GM21367 (cell line): ENCODE measurements around the gene CNTN2.

Experiments
- ATAC-seq: cut with Tn5 transposase; IDR thresholded peaks from one replicate; pipeline ENCODE4 v1.9.1; 2021; ENCODE audit not compliant: unreplicated experiment

CNTN2 gene

GRCh38 chr1:205017766-205018165 lies 25.2 kb upstream of the CNTN2 start:
- no peak for ATAC-seq

GRCh38 chr1:205018381-205018780 lies 24.6 kb upstream of the CNTN2 start:
- no peak for ATAC-seq

GRCh38 chr1:205020466-205020865 lies 22.5 kb upstream of the CNTN2 start:
- ATAC-seq, result no peak

GRCh38 chr1:205024679-205025078 lies 18.3 kb upstream of the CNTN2 start:
- ATAC-seq, result no peak

GRCh38 chr1:205025239-205025638 lies 17.8 kb upstream of the CNTN2 start:
- no peak for ATAC-seq

GRCh38 chr1:205026181-205026580 lies 16.8 kb upstream of the CNTN2 start:
- no peak for ATAC-seq

- no peak for ATAC-seq
Measured at GRCh38 chr1:205028390-205028789, 14.6 kb upstream of the CNTN2 start.

- ATAC-seq, result no peak
Measured at GRCh38 chr1:205028924-205029323, 14.1 kb upstream of the CNTN2 start.

GRCh38 chr1:205030241-205030640 lies 12.8 kb upstream of the CNTN2 start:
- no peak for ATAC-seq

GRCh38 chr1:205030896-205031295 lies 12.1 kb upstream of the CNTN2 start:
- no peak for ATAC-seq

GRCh38 chr1:205032508-205032907 lies 10.5 kb upstream of the CNTN2 start:
- ATAC-seq, result no peak

GRCh38 chr1:205037539-205037938 lies 5.5 kb upstream of the CNTN2 start:
- no peak for ATAC-seq

- ATAC-seq, result no peak
Measured at GRCh38 chr1:205038132-205038786, 4.8 kb upstream of the CNTN2 start.

GRCh38 chr1:205041001-205041715 lies 1.9 kb upstream of the CNTN2 start:
- no peak for ATAC-seq

- ATAC-seq, result no peak
Measured at GRCh38 chr1:205041998-205042910, 758 bp upstream of the CNTN2 start.

- no peak for ATAC-seq
Measured at GRCh38 chr1:205043866-205044265, 854 bp downstream of the CNTN2 start.

- no peak for ATAC-seq
Measured at GRCh38 chr1:205044741-205045140, 1.7 kb downstream of the CNTN2 start.

- no peak for ATAC-seq
Measured at GRCh38 chr1:205045146-205045545, 2.1 kb downstream of the CNTN2 start.

GRCh38 chr1:205046870-205047269 lies 3.9 kb downstream of the CNTN2 start:
- ATAC-seq, result no peak

GRCh38 chr1:205047764-205048231 lies 4.8 kb downstream of the CNTN2 start:
- no peak for ATAC-seq

GRCh38 chr1:205048382-205048781 lies 5.4 kb downstream of the CNTN2 start:
- ATAC-seq, result no peak

GRCh38 chr1:205049479-205049878 lies 6.5 kb downstream of the CNTN2 start:
- ATAC-seq, result no peak
